ENCODE data around the gene CDC73.

DNA sequence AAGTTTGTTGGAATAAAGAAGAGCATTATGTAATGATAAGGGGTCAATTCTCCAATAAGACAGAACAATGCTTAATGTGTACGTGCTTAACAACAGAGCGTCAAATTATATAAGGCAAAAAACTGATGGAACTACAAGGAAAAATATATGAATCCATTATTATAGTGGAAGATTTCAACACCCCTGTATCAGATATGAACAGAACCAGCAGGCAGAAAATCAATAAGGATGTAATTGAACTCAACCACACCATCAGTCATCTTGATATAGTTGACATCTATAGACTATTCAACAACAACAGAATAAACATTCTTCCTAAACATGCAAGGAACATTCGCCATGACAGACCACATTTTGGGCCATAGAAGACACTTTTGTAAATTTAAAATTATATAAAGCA lies 3.6 kb upstream of the CDC73 start:
- TF ChIP-seq, protein P1, sequence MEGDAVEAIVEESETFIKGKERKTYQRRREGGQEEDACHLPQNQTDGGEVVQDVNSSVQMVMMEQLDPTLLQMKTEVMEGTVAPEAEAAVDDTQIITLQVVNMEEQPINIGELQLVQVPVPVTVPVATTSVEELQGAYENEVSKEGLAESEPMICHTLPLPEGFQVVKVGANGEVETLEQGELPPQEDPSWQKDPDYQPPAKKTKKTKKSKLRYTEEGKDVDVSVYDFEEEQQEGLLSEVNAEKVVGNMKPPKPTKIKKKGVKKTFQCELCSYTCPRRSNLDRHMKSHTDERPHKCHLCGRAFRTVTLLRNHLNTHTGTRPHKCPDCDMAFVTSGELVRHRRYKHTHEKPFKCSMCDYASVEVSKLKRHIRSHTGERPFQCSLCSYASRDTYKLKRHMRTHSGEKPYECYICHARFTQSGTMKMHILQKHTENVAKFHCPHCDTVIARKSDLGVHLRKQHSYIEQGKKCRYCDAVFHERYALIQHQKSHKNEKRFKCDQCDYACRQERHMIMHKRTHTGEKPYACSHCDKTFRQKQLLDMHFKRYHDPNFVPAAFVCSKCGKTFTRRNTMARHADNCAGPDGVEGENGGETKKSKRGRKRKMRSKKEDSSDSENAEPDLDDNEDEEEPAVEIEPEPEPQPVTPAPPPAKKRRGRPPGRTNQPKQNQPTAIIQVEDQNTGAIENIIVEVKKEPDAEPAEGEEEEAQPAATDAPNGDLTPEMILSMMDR (IDR thresholded peaks at IDR 0.05; ENCODE audit: low read depth, low read length, poor library complexity, severe bottlenecking): no peak
- no peak for TF ChIP-seq EZH2phosphoT487 (IDR thresholded peaks at IDR 0.05; ENCODE audit: borderline replicate concordance, low read length)
